Muscle layer of colon (tissue), 2 donors: ENCODE results near the gene STXBP6.

Experiments used
- H3K27ac ChIP-seq: one replicate; pipeline ENCODE4 v1.7.0; 2013; ENCODE audit warnings: low read depth, mild to moderate bottlenecking, low read length, moderate library complexity
- H3K27me3 ChIP-seq, 2 donors: one replicate each; pipeline ENCODE4 v1.7.0; 2013; ENCODE audit warnings: low read length in 2 of 2, mild to moderate bottlenecking in 2 of 2; ENCODE audit not compliant: insufficient read depth in 2 of 2, control insufficient read depth in 1 of 2
- H3K36me3 ChIP-seq: one replicate; pipeline ENCODE4 v1.7.0; 2013; ENCODE audit warnings: mild to moderate bottlenecking, low read length; ENCODE audit not compliant: insufficient read depth
- H3K4me1 ChIP-seq: one replicate; pipeline ENCODE4 v1.7.0; 2013; ENCODE audit warnings: mild to moderate bottlenecking, low read length; ENCODE audit not compliant: insufficient read depth
- H3K4me3 ChIP-seq, 2 donors: one replicate each; pipeline ENCODE4 v1.7.0; 2013; ENCODE audit warnings: low read length in 2 of 2, low read depth in 1 of 2, mild to moderate bottlenecking in 1 of 2, moderate library complexity in 1 of 2
- H3K9ac ChIP-seq: one replicate; pipeline ENCODE4 v1.7.0; 2013; ENCODE audit warnings: low read length
- H3K9me3 ChIP-seq: one replicate; pipeline ENCODE4 v1.7.0; 2013; ENCODE audit warnings: mild to moderate bottlenecking, low read length
- donor health status: abdominal sarcoma.
- donor health status: Adenocarcinoma of cecum.

Gene STXBP6

DNA sequence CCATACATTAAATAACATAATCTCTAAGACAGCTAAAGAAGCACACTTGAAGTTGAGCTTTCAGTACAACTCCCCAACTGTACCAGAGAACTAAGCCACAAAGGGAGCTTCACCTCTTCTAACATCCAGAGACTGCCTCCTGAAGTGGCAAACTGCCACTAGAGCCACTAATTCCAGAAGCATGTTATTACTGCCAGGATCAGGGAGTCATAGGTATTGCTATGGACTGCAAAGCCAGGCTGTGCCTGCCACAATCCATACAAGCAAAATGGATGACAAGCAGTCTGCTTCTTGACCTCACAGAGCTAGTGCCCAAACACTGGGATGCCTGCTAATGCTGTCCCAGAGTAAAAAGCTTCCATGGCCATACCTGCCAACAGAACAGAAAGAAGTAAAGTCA is 160.1 kb downstream of the STXBP6 start:
- no peaks in the 10 kb centered on the region for H3K27me3 ChIP-seq
- H3K9ac ChIP-seq: no peak overlapping the region
- H3K4me1 ChIP-seq: no peaks in the 10 kb centered on the region
- no peaks in the 10 kb centered on the region for H3K36me3 ChIP-seq
- no peaks in the 10 kb centered on the region for H3K9me3 ChIP-seq
- H3K27ac ChIP-seq: no peak overlapping the region
- H3K4me3 ChIP-seq: no peak overlapping the region

DNA sequence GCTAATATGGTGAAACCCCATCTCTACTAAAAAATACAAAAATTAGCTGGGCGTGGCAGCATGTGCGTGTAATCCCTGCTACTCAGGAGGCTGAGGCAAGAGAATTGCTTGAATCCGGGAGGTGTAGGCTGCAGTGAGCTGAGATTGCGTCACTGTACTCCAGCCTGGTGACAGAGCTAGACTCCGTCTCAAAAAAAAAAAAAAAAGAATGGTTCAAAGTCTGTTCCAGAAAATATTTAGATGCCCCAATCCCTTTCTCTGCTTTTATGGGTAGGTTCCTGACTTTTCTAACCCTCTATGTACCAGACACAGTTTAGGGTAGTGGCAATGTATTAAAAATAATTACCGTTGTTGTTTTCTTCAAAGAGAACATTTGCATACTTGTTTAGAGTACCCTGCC is 161.4 kb downstream of the STXBP6 start:
- H3K4me3 ChIP-seq: no peak overlapping the region
- H3K4me1 ChIP-seq: no peaks in the 10 kb centered on the region
- H3K27ac ChIP-seq: no peak overlapping the region
- no peaks in the 10 kb centered on the region for H3K36me3 ChIP-seq
- no peaks in the 10 kb centered on the region for H3K9me3 ChIP-seq
- H3K9ac ChIP-seq: no peak overlapping the region
- no peaks in the 10 kb centered on the region for H3K27me3 ChIP-seq

DNA sequence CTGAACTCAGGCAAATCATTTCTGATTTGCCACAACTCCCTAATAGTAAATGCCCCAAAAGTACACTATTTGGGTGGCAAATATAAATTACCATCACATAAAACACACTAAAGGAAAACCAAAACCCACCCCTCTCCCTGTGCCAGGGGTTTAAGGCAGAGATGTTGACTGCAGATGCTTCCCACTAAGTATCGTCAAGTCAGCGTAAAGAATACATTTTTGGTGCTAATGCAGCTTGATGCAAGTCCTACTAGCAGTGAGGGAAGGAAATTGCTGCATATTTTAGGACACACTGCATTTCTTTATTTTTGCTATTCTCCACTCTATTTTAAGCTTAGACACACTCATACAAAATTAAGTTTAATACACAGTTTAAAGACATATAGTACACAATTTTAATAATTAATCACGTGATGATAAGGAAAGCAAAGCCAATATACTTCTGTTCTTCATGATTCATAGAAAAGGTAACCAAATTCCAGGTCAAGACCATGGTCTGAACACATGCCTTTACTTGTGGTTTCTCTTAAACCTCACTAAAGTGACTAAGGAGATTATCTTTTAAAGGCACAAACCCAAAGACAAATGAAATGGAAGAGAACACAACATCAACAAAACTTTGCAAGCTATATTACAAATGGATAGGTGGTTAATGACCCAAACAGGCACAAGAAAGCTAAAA is 162.2 kb downstream of the STXBP6 start:
- Histone ChIP-seq H3K27me3 (no peaks in the 10 kb centered on the region), H3K4me3 (no peak overlapping the region), H3K9ac (no peak overlapping the region), H3K27ac (no peak overlapping the region), H3K36me3 (no peaks in the 10 kb centered on the region), H3K9me3 (no peaks in the 10 kb centered on the region), H3K4me1 (no peaks in the 10 kb centered on the region)

DNA sequence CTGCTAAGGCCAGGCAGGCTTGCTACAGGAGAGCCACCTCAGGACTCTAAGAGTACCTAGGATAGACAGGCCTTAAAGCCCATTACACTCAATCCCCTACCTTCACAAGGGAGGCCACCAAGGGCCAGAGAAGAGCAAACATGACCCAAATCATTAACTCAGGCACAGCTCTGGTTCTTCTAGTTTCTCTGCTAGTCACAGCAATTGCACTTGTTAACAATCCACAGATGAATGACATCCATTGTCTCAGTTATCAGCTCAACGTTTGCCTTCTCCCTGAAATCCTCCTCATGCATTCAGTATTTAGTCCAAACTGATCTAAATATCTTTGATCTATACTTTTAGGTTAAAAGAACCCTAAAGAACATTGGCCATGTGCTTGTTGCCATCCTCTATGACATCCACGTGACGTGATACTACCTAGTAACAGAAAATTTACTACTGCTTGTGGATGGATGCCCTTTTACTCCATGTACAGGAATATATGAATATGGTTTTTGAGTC is 164.5 kb downstream of the STXBP6 start:
- Histone ChIP-seq H3K4me3 (no peak overlapping the region), H3K4me1 (peaks cover 12% of the 10 kb centered on the region), H3K27me3 (no peaks in the 10 kb centered on the region), H3K36me3 (no peaks in the 10 kb centered on the region), H3K9me3 (no peaks in the 10 kb centered on the region), H3K9ac (no peak overlapping the region), H3K27ac (no peak overlapping the region)

DNA sequence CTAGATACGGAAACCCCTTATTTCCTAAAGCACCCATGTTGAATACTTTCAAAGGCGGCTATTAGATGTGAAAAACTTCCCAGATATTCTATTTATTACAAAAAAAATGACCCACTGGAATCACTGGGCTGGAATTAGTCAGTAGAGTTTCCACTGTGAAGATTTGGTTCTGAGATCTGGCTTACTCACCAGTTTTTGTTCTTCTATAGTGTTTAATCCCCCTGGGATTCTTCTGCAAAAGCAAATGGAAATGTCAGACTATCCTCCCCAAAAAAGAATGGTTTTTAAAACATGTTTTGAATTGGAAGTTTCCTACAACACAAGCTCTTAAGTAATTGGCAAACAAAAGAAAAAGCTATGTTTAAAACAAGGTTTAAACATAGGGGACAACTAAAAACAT is 166.4 kb downstream of the STXBP6 start:
- no peak overlapping the region for H3K9ac ChIP-seq
- no peaks in the 10 kb centered on the region for H3K36me3 ChIP-seq
- H3K4me3 ChIP-seq: no peak overlapping the region
- H3K27me3 ChIP-seq: no peaks in the 10 kb centered on the region
- H3K9me3 ChIP-seq: no peaks in the 10 kb centered on the region
- H3K4me1 ChIP-seq: peaks cover 16% of the 10 kb centered on the region
- H3K27ac ChIP-seq: no peak overlapping the region

DNA sequence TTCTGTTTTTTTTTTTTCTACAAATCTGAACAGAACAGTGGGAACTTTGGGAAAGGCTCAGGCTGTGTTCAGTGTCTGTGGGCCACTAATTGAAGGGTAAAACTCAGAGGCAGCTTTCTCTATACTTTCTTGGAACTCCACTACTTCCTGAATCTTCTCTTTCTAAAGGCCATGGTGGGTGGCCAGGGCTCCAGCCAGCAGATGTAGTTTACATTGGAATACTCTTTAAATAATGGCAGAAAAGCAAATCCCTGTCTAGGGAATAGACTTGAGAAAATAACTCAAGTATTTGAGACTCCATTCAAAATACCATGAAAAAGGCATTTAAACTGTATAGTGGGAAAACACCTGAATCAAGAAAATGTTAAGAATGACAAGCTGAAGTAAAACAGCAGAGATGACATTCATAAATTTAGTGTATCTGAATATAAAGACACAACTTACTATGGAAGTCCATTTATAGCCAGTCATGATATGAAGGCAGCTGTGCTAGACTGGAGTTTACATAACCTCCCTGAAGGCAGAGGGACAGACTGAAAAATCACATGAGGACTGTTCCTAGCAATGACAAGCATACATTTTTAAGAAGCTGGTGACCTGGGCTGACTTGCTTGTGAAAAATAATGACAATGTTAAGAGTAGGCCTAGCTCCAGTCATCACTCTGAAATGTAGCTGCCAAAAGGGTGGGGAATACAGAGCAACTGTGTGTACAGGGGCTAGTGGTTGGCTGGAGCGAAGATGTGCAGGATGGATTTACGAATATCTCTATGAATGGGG is 168.6 kb downstream of the STXBP6 start:
- no peak overlapping the region for H3K4me3 ChIP-seq
- no peaks in the 10 kb centered on the region for H3K9me3 ChIP-seq
- H3K27me3 ChIP-seq: no peaks in the 10 kb centered on the region
- H3K9ac ChIP-seq: no peak overlapping the region
- no peaks in the 10 kb centered on the region for H3K36me3 ChIP-seq
- no peak overlapping the region for H3K27ac ChIP-seq
- H3K4me1 ChIP-seq: peaks cover 22% of the 10 kb centered on the region

DNA sequence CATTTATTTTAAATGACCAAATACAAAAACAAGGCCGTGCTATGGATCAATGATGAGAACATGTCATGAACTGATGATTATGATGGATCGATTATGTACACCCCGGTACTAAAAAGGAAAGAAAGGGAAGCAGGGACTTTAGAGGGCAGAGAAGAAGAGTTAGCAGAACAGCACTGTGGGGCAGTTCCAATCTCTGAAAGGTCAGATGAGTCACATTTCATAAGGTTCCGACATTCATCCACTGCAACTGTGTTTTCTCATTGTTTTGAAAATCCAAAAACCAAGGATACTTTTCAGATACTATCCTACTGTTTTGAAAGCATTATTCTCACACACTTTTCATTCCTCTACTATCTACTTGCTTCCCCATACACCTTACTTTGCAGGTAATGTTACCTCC is 169.3 kb downstream of the STXBP6 start:
- no peak overlapping the region for H3K4me3 ChIP-seq
- no peak overlapping the region for H3K27ac ChIP-seq
- H3K9ac ChIP-seq: no peak overlapping the region
- peaks cover 27% of the 10 kb centered on the region for H3K4me1 ChIP-seq
- no peaks in the 10 kb centered on the region for H3K36me3 ChIP-seq
- H3K9me3 ChIP-seq: no peaks in the 10 kb centered on the region
- H3K27me3 ChIP-seq: no peaks in the 10 kb centered on the region

DNA sequence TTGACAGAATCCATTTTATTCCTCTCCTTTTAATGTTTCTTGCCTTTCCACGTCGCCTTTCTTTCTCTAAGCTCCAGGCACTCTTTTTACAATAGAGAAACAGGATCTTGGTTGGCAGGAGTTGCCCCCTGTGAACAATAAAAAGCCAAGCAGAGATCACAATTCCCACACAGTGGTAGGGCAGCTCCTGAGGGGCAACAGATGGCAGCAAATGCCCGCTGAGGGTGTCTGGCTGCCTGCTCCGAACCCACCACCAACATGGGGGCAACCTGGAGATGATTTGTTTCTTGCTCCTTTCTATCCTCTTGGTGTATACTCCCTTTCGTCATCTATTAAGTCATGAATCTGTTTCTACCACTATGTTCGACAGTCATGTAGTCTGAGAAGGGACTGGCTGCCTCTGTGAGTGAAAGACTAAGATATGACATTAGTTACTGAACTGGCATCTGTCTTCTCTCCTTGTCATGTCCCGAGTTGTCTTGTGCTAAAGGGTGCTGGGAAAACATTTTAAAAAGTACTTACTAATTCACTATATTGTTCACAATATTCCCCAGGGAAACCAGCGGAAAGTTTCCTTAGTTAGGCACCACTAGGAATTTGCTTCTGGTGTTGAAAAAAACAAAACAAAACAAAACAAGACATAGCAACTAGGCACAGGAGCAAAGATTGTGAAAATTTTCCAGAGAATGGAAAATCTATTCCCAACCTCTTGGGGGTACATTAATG is 170.1 kb downstream of the STXBP6 start:
- no peak overlapping the region for H3K27ac ChIP-seq
- H3K27me3 ChIP-seq: no peaks in the 10 kb centered on the region
- no peak overlapping the region for H3K4me3 ChIP-seq
- H3K9ac ChIP-seq: no peak overlapping the region
- H3K9me3 ChIP-seq: no peaks in the 10 kb centered on the region
- H3K4me1 ChIP-seq: peaks cover 27% of the 10 kb centered on the region
- no peaks in the 10 kb centered on the region for H3K36me3 ChIP-seq

DNA sequence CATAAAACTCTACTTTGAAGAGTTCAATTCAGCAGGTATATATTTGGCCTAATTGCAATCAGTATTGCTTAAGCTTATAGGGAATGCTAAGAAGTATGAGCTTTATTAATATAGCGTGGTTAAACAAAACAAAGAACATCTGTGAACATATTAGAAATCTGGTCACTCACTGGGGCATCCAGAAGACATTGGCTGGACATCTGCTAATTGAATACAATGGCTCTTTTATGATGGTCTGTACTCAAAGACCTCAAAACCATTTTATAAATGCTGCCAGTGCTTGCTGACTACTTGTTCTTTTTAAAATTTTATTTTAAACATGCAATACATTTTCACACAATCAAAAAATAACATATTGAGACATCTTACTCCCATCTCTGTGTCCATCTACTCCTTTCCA is 173.0 kb downstream of the STXBP6 start:
- H3K27me3 ChIP-seq: no peaks in the 10 kb centered on the region
- H3K4me3 ChIP-seq: no peak overlapping the region
- no peaks in the 10 kb centered on the region for H3K36me3 ChIP-seq
- no peak overlapping the region for H3K9ac ChIP-seq
- peaks cover 27% of the 10 kb centered on the region for H3K4me1 ChIP-seq
- no peak overlapping the region for H3K27ac ChIP-seq
- no peaks in the 10 kb centered on the region for H3K9me3 ChIP-seq

DNA sequence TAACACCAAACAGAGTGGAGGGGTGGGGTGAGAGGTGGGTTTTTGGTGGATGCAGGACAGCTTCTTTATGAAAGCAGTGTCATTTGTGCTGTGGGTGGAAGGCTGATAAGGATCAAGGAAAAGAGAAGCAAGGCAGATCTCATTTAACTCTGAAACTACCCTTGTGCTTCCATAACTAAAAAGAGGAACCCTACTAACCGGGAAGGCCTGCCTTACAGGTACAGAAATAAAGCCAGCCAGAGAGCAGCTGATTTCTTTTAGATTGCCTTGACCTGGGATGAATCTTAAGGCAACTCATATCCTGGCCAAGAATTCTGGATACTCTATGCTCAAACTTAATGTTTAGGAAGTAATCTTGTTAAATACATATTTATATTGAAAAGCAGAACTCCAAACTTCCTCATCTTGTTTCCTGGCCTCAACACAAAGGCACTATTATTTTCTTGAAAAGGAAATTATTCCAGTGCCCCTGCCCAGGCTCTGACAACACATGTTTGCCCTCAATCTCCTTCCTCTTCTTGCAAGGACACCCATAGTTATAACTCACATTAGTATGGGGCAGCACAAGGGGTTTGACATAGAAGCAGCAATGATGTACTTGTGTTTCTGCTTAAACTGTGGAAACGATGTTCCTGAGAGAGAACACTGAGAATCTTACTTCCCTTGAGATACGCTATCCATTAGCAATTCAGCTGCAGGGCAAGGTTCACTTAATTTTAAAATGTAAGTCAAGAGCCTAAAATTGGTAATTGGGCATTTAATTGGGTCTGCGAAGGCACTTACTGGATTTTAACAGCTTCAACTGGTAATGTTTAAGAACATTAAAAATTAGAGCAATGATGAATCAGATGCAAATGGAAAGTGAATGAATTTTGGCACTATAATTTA is 173.7 kb downstream of the STXBP6 start:
- H3K4me1 ChIP-seq: peaks cover 22% of the 10 kb centered on the region
- H3K27me3 ChIP-seq: no peaks in the 10 kb centered on the region
- H3K27ac ChIP-seq: no peak overlapping the region
- H3K9ac ChIP-seq: no peak overlapping the region
- H3K9me3 ChIP-seq: no peaks in the 10 kb centered on the region
- H3K4me3 ChIP-seq: no peak overlapping the region
- H3K36me3 ChIP-seq: no peaks in the 10 kb centered on the region
